Measurements from ENCODE around the gene HHATL. TPM values are rescaled to one million over a fixed set of nuclear protein-coding genes. Genes with fewer than 3 reads are reported as not detected.
A peak's percentile ranks its signal among the peaks of the same experiment; 100 is the strongest.

HHATL gene
- total and polyA plus RNA-seq, 10 of the 15 experiments (the other 5 are each of a cell fraction or from before 2014, with no cell fraction given), result not detected

DNA sequence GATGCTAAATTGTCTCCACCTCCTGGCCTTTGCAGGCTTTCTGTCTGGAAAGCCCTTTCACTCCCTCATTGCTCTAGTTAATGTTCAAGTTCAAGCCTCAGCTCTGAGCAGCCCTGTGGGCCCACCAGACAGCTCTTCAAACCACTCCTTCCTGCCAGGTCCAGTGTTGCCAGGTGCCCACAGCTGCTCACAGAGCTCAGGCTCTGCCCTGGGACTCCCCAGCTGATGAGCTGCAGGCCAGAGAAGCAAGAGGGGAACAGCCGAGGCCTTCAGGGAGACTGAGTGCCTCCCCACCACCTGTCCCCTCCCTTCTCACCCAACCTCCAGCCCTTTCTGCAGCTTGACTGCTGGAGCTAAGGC, 50.4 kb downstream of the HHATL start:
- H3K9me3 ChIP-seq (replicated peaks; ENCODE audit: control insufficient read depth, insufficient read depth, low read length), result no peaks in the 10 kb centered on the region
- no TSS peak for BruUV-seq (replicated peaks)
- peaks cover 17% of the 10 kb centered on the region for H3K4me1 ChIP-seq (ENCODE audit: control insufficient read depth, insufficient read depth, low read length)
- H3K4me2 ChIP-seq (ENCODE audit: control insufficient read depth, insufficient read depth), result peak overlapping the region; percentile 90
- in situ Hi-C loops (cut with MboI), result no loop called here
- H4K20me1 ChIP-seq (ENCODE audit: control insufficient read depth, insufficient read depth), result no peaks in the 10 kb centered on the region
- ChIA-PET POLR2A (interaction anchor here (0.7 to 2.9 kb wide), 5 partner anchors 11 to 70 kb away, joined by 3 to 17 read pairs (median 5); partner anchors contain the start of genes NKTR and SEC22C), SMC1A (ENCODE audit: uncharacterized antibody, unreplicated experiment) (interaction anchor here (1.0 to 3.0 kb wide), 7 partner anchors 13 to 93 kb away, joined by 3 to 11 read pairs (median 5); partner anchors contain the start of gene SEC22C), RAD21 (ENCODE audit: unreplicated experiment) (interaction anchor here (1.2 to 1.4 kb wide), 2 partner anchors 39 to 71 kb away, joined by 3 to 4 read pairs; no protein-coding TSS in a partner anchor), CTCF (interaction anchor here (0.5 to 2.3 kb wide), 6 partner anchors 10 to 92 kb away, joined by 3 to 9 read pairs (median 4); partner anchors contain the start of gene SEC22C)
- peak overlapping the region; percentile 71 for H2AFZ ChIP-seq (ENCODE audit: control insufficient read depth, low read depth, low read length)
- no peak overlapping the region; the same call in 1 of the 2 replicates for H3K27ac ChIP-seq (ENCODE audit: control insufficient read depth, insufficient read depth)
- no peak overlapping the region for H3K4me3 ChIP-seq
- DNase-seq (ENCODE audit: low read depth, low spot score) (no peak), FAIRE-seq (no peak), ATAC-seq (no peak; the same call in 1 of the 3 replicates)
- no peaks in the 10 kb centered on the region for H3K27me3 ChIP-seq (replicated peaks in 1 of 2; ENCODE audit: control insufficient read depth in 2 of 2, insufficient read depth in 2 of 2, low read length in 1 of 2)
- no peak overlapping the region for H3K9ac ChIP-seq (ENCODE audit: control insufficient read depth, insufficient read depth, low read length)
- TF ChIP-seq TCF3 (IDR thresholded peaks at IDR 0.05; ENCODE audit: borderline replicate concordance, insufficient read depth, low read depth, low read length) (peak; percentile 43; the same call in 1 of the 2 replicates), ZBED1 (IDR thresholded peaks at IDR 0.05; ENCODE audit: borderline replicate concordance) (no peak), NR2C2 (IDR thresholded peaks at IDR 0.05; ENCODE audit: borderline replicate concordance, control insufficient read depth, insufficient read length, low read depth) (no peak), ESRRA (IDR thresholded peaks at IDR 0.05; ENCODE audit: low read length) (no peak)
- no peaks in the 10 kb centered on the region; the same call in 1 of the 2 replicates for H3K79me2 ChIP-seq (ENCODE audit: control insufficient read depth, insufficient read depth, low read length)
- H3K36me3 ChIP-seq (ENCODE audit: control insufficient read depth in 2 of 2, insufficient read depth in 2 of 2, low read length in 1 of 2), result peaks cover 0 to 5% of the 10 kb centered on the region in 2 experiments; a peak in 2 of 4 replicates
- 17% methylated on average over 1 of the region's 1 CpG for WGBS (ENCODE audit: insufficient coverage, insufficient replicate concordance, low lambda C conversion rate, missing lambda C conversion rate)
- intact Hi-C loops (cut with micrococcal nuclease; ENCODE audit: unreplicated experiment), result loop anchor here (5.0 kb wide), 1 partner anchor 90 kb away; no protein-coding TSS in a partner anchor
